Colonic mucosa (tissue), 4 donors: Measurements from ENCODE around the gene GNB1. TPM values are rescaled to one million over a fixed set of nuclear protein-coding genes. Genes with fewer than 3 reads are reported as not detected.
A peak's percentile ranks its signal among the peaks of the same experiment; 100 is the strongest.

Experiments used
- DNase-seq: peaks from one replicate; pipeline ENCODE4 v3.0.0-alpha.2; 2020
- H3K27ac ChIP-seq: fragments of 200-600 bp; one replicate; pipeline ENCODE4 v1.8.0; 2021
- H3K27me3 ChIP-seq: fragments of 200-600 bp; one replicate; pipeline ENCODE4 v1.8.0; 2021
- H3K36me3 ChIP-seq: fragments of 200-600 bp; one replicate; pipeline ENCODE4 v1.8.0; 2021
- H3K4me1 ChIP-seq: fragments of 200-600 bp; one replicate; pipeline ENCODE4 v1.8.0; 2021; ENCODE audit warnings: mild to moderate bottlenecking
- H3K4me3 ChIP-seq: fragments of 200-600 bp; one replicate; pipeline ENCODE4 v1.8.0; 2021
- H3K9ac ChIP-seq, 2 donors: one replicate each; pipeline ENCODE4 v1.7.0; 2013; ENCODE audit warnings: control low read depth in 2 of 2, low read depth in 2 of 2, low read length in 2 of 2
- H3K9me3 ChIP-seq: fragments of 200-600 bp; one replicate; pipeline ENCODE4 v1.8.0; 2021
- CTCF ChIP-seq: fragments of 200-600 bp; IDR thresholded peaks from one replicate; pipeline ENCODE4 v1.8.0; 2022; ENCODE audit warnings: antibody characterized with exemption, mild to moderate bottlenecking
- intact Hi-C: fragments of 100-400 bp; cut with DNase I; formaldehyde crosslinking; loops from one replicate; pipeline ENCODE4 v1.14.1; 2022
- total RNA-seq, 2 donors: library from RNA; stranded (reverse); fragmentation: NEBNext Ultra II Directional in 1 of 2; extraction: Animal tissue kit (Norgen Biotek cat#: 25700) in 1 of 2; gene quantifications; one replicate each; pipeline ENCODE4 v1.2.1, GENCODE V29; 2021
- donor health status: healthy.
- donor health status: DM: no; HTN: no; CAD: no.
- donor health status: DM: no; HTN: no; CAD: no.

Gene GNB1
- total RNA-seq, 2 donors from 2014 or later = 281 to 367 TPM

- Histone ChIP-seq H3K4me3 (peak overlapping the region; percentile 58), H3K4me1 (peaks cover 15% of the 10 kb centered on the region), H3K27ac (peak overlapping the region; percentile 32), H3K9ac (peak overlapping the region; percentile 34 to 57), H3K27me3 (no peaks in the 10 kb centered on the region), H3K36me3 (no peaks in the 10 kb centered on the region), H3K9me3 (no peaks in the 10 kb centered on the region)
- intact Hi-C loops = no loop called here
- no peak for TF ChIP-seq CTCF
- DNase-seq = peak; percentile 37
Observed at GRCh38 chr1:1917995-1918900, 27.4 kb upstream of the GNB1 start.

GRCh38 chr1:1917304-1917976 is 26.6 kb upstream of the GNB1 start:
- Histone ChIP-seq H3K36me3 (no peaks in the 10 kb centered on the region), H3K9ac (no peak overlapping the region), H3K27me3 (no peaks in the 10 kb centered on the region), H3K4me1 (peaks cover 15% of the 10 kb centered on the region), H3K4me3 (no peak overlapping the region), H3K9me3 (no peaks in the 10 kb centered on the region), H3K27ac (no peak overlapping the region)
- intact Hi-C loops = no loop called here
- no peak for TF ChIP-seq CTCF
- DNase-seq = no peak

- intact Hi-C loops = no loop called here
Observed at GRCh38 chr1:1916851-1917251, 26.0 kb upstream of the GNB1 start.

GRCh38 chr1:1915911-1916840 is 25.3 kb upstream of the GNB1 start:
- peak; percentile 57 for DNase-seq
- no peak overlapping the region for H3K4me3 ChIP-seq
- H3K4me1 ChIP-seq = peaks cover 15% of the 10 kb centered on the region
- H3K27ac ChIP-seq = no peak overlapping the region
- no peaks in the 10 kb centered on the region for H3K36me3 ChIP-seq
- H3K9me3 ChIP-seq = no peaks in the 10 kb centered on the region
- H3K27me3 ChIP-seq = no peaks in the 10 kb centered on the region
- intact Hi-C loops = no loop called here
- no peak overlapping the region for H3K9ac ChIP-seq
- no peak for TF ChIP-seq CTCF

More at GRCh38 chr1:1916851-1917251, 26.0 kb upstream of the GNB1 start:
- Histone ChIP-seq H3K27me3 (no peaks in the 10 kb centered on the region), H3K4me1 (peaks cover 15% of the 10 kb centered on the region), H3K4me3 (no peak overlapping the region), H3K36me3 (no peaks in the 10 kb centered on the region), H3K9me3 (no peaks in the 10 kb centered on the region), H3K27ac (no peak overlapping the region), H3K9ac (no peak overlapping the region)
- no peak for TF ChIP-seq CTCF
- DNase-seq = no peak
